HepG2 (cell line): ENCODE data around the gene BIRC5. TPM values are rescaled to one million over a fixed set of nuclear protein-coding genes. Genes with fewer than 3 reads are reported as not detected.
A peak's percentile ranks its signal among the peaks of the same experiment; 100 is the strongest.

Experiments used
- ATAC-seq: fragments of 200-7000 bp; cut with Tn5 transposase; 3 replicates; pipeline ENCODE4 v1.9.1; 2020; ENCODE audit warnings: mild to moderate bottlenecking, moderate library complexity
- BruUV-seq: library from RNA; stranded (reverse); fragments of 400-500 nt; replicated peaks from 2 replicates; lab custom pipeline; 2021; lab: Mats Ljungman, UMichigan
- CTCF ChIA-PET: fragments of 300-600 bp; formaldehyde crosslinking; extraction: SDS; loops from one replicate; lab custom pipeline; 2021; ENCODE audit warnings: low total read pairs, inconsistent platforms, low intra/inter-chr PET ratio; lab: Yijun Ruan, JAX
- POLR2A ChIA-PET: fragments of 350-600 bp; sonication (Branson Sonifier 250); formaldehyde crosslinking; loops from one replicate; lab custom pipeline; 2020; ENCODE audit warnings: antibody characterized with exemption, inconsistent platforms; lab: Yijun Ruan, JAX
- DNase-seq: peaks from one replicate; pipeline ENCODE4 v3.0.0-alpha.2; 2015; ENCODE audit warnings: low spot score
- FAIRE-seq: peaks from 3 replicates; lab custom pipeline; 2011; peaks lifted over from hg19 to GRCh38; lab: Jason Lieb, UNC
- H2AFZ ChIP-seq: one replicate; pipeline ENCODE4 v1.6.1; 2011; ENCODE audit warnings: low read length, inconsistent platforms
- H3K27ac ChIP-seq: fragments of 300-600 bp; 3 replicates; pipeline ENCODE4 v1.8.0; 2011; ENCODE audit warnings: mixed run types, mild to moderate bottlenecking, mixed read lengths, low read length, inconsistent platforms; ENCODE audit not compliant: insufficient read depth; ENCODE audit errors: extremely low read length
- H3K27me3 ChIP-seq, 2 experiments: fragments of 200-600 bp in 1 of 2; 2 replicates in 1 of 2; 3 replicates in 1 of 2; pipeline versions ENCODE4 v1.6.0 to v1.8.0; 2011; ENCODE audit warnings: low read length in 2 of 2, mild to moderate bottlenecking in 2 of 2, moderate library complexity in 2 of 2, inconsistent platforms in 1 of 2; ENCODE audit not compliant: insufficient read depth in 2 of 2, control insufficient read depth in 1 of 2
- H3K36me3 ChIP-seq, 2 experiments: fragments of 200-600 bp in 1 of 2; replicated peaks in 1 of 2; 2 replicates in 1 of 2; 3 replicates in 1 of 2; pipeline versions ENCODE4 v1.5.1 to v1.8.0; 2011; ENCODE audit warnings: low read length in 2 of 2, inconsistent platforms in 1 of 2; ENCODE audit not compliant: insufficient read depth in 2 of 2, control insufficient read depth in 1 of 2
- H3K4me1 ChIP-seq: 2 replicates; pipeline ENCODE4 v1.5.1; 2012; ENCODE audit warnings: low read length, inconsistent platforms; ENCODE audit not compliant: insufficient read depth
- H3K4me2 ChIP-seq: 2 replicates; pipeline ENCODE4 v1.6.0; 2011; ENCODE audit warnings: low read depth, low read length, inconsistent platforms
- H3K4me3 ChIP-seq, 3 experiments: fragments of 200-600 bp in 1 of 3; sonication (generic), shearing (Covaris generic) in 1 of 3; replicated peaks in 1 of 3; 2 replicates each; pipeline ENCODE4 v1.5.1; 2011 to 2016; ENCODE audit warnings: low read length in 3 of 3, inconsistent platforms in 2 of 3, low read depth in 2 of 3, mild to moderate bottlenecking in 2 of 3, control low read depth in 1 of 3, mixed read lengths in 1 of 3; ENCODE audit not compliant: insufficient read depth in 1 of 3
- H3K79me2 ChIP-seq: one replicate; pipeline ENCODE4 v1.6.1; 2011; ENCODE audit warnings: low read length, inconsistent platforms; ENCODE audit not compliant: insufficient read depth
- H3K9ac ChIP-seq: 2 replicates; pipeline ENCODE4 v1.6.0; 2011; ENCODE audit warnings: mild to moderate bottlenecking, low read depth, low read length, inconsistent platforms; ENCODE audit not compliant: insufficient read depth
- H3K9me3 ChIP-seq: 2 replicates; pipeline ENCODE4 v1.5.1; 2012; ENCODE audit warnings: mild to moderate bottlenecking, low read length
- H4K20me1 ChIP-seq: 2 replicates; pipeline ENCODE4 v1.6.0; 2011; ENCODE audit warnings: inconsistent platforms, mild to moderate bottlenecking, low read length, moderate library complexity; ENCODE audit not compliant: insufficient read depth
- BRF2 ChIP-seq: sonication (generic); formaldehyde crosslinking; IDR thresholded peaks from 2 replicates; pipeline ENCODE4 v1.8.1; 2022; ENCODE audit warnings: mild to moderate bottlenecking, missing genetic modification reagents
- FOXA3 ChIP-seq: IDR thresholded peaks from 2 replicates; pipeline ENCODE4 v1.6.1; 2016; ENCODE audit warnings: missing genetic modification reagents, missing compliant biosample characterization
- NRL ChIP-seq: sonication (generic); formaldehyde crosslinking; IDR thresholded peaks from 2 replicates; pipeline ENCODE4 v1.5.0; 2020; ENCODE audit warnings: missing genetic modification reagents, mild to moderate bottlenecking, moderate library complexity, borderline replicate concordance
- SP4 ChIP-seq: sonication (generic); formaldehyde crosslinking; IDR thresholded peaks from 2 replicates; pipeline ENCODE4 v1.8.1; 2023; ENCODE audit warnings: mild to moderate bottlenecking, missing genetic modification reagents
- TEAD2 ChIP-seq: sonication (generic); formaldehyde crosslinking; IDR thresholded peaks from 2 replicates; pipeline ENCODE4 v1.9.0; 2021; ENCODE audit warnings: missing genetic modification reagents
- THYN1 ChIP-seq: sonication (generic); formaldehyde crosslinking; IDR thresholded peaks from 2 replicates; pipeline ENCODE4 v1.8.1; 2023; ENCODE audit warnings: low read depth, mild to moderate bottlenecking, moderate library complexity, missing genetic modification reagents, borderline replicate concordance
- ZBTB25 ChIP-seq: IDR thresholded peaks from 2 replicates; pipeline ENCODE4 v1.6.1; 2018; ENCODE audit warnings: missing genetic modification reagents
- ZNF20 ChIP-seq: sonication (generic); formaldehyde crosslinking; IDR thresholded peaks from 2 replicates; pipeline ENCODE4 v1.4.0; 2020; ENCODE audit warnings: mild to moderate bottlenecking, moderate library complexity, missing genetic modification reagents
- ZNF225 ChIP-seq: sonication (generic); formaldehyde crosslinking; IDR thresholded peaks from 2 replicates; pipeline ENCODE4 v1.4.0; 2020; ENCODE audit warnings: mild to moderate bottlenecking, missing genetic modification reagents
- ZNF281 ChIP-seq: sonication (generic); formaldehyde crosslinking; IDR thresholded peaks from 2 replicates; pipeline ENCODE4 v1.4.0; 2020; ENCODE audit warnings: missing genetic modification reagents, borderline replicate concordance
- ZNF574 ChIP-seq: sonication (generic); formaldehyde crosslinking; IDR thresholded peaks from 2 replicates; pipeline ENCODE4 v1.4.0; 2020; ENCODE audit warnings: missing genetic modification reagents
- ZNF883 ChIP-seq: sonication (generic); formaldehyde crosslinking; IDR thresholded peaks from 2 replicates; pipeline ENCODE4 v1.5.1; 2020; ENCODE audit warnings: mild to moderate bottlenecking, missing genetic modification reagents; ENCODE audit errors: not compliant biosample characterization
- ZSCAN20 ChIP-seq: sonication (generic); formaldehyde crosslinking; IDR thresholded peaks from 2 replicates; pipeline ENCODE4 v1.4.0; 2020; ENCODE audit warnings: missing genetic modification reagents, mild to moderate bottlenecking, borderline replicate concordance
- ZSCAN21 ChIP-seq: sonication (generic); formaldehyde crosslinking; IDR thresholded peaks from 2 replicates; pipeline ENCODE4 v1.8.0; 2022; ENCODE audit warnings: mild to moderate bottlenecking, missing genetic modification reagents, moderate library complexity, borderline replicate concordance
- WGBS: methylation state at CpG from one replicate; pipeline ENCODE4 v1.1.6; 2017; ENCODE audit warnings: low lambda C conversion rate; 5-methylcytosine and 5-hydroxymethylcytosine counted together
- in situ Hi-C: cut with HindIII; loops from 2 replicates; pipeline ENCODE4 v1.10.0; 2017; ENCODE audit warnings: low pct_unique_long_range_greater_than_20kb; ENCODE audit not compliant: extremely low pct_ligation_motif_present
- intact Hi-C: fragments of 100-400 bp; cut with micrococcal nuclease; formaldehyde crosslinking; loops from one replicate; pipeline ENCODE4 v1.10.0; 2022; ENCODE audit not compliant: unreplicated experiment
- polyA plus RNA-seq, 8 experiments: library from polyadenylated mRNA; depleted of rRNA in 3 of 8; stranded (reverse) in 7 of 8; unstranded in 1 of 8; fragments of >200 nt; fragmentation: Illumina TruSeq in 4 of 8; extraction: Trizol in 4 of 8; gene quantifications; 2 replicates each; pipeline versions ENCODE4 v1.2.1 to v1.2.3, GENCODE V29; 2011 to 2016; ENCODE audit warnings: low read depth in 4 of 8, missing spikeins in 1 of 8, mixed read lengths in 1 of 8; ENCODE audit not compliant: insufficient read depth in 1 of 8
- total RNA-seq, 5 experiments: library from RNA; depleted of rRNA; stranded (reverse); fragments of >200 nt; fragmentation: Illumina TruSeq; extraction: Trizol; gene quantifications; 2 replicates each; pipeline ENCODE4 v1.2.3, GENCODE V29; 2016; ENCODE audit warnings: low read depth in 1 of 5

BIRC5 gene
- total and polyA plus RNA-seq, 2 of the 13 experiments (the other 11 are each of a cell fraction or from before 2014, with no cell fraction given), result 30.3 to 135 TPM

- H2AFZ ChIP-seq, result no peak overlapping the region
- CTCF ChIA-PET, result no interaction called here
- in situ Hi-C loops, result no loop called here
- FAIRE-seq (no peak), ATAC-seq (no peak; the same call in 2 of the 3 replicates), DNase-seq (no peak)
- 70% methylated on average over 18 of the region's 21 CpGs for WGBS
- H3K27me3 ChIP-seq, result peaks cover 4 to 28% of the 10 kb centered on the region in 2 experiments; a peak in 4 of 5 replicates
- no peaks in the 10 kb centered on the region for H3K79me2 ChIP-seq
- H3K36me3 ChIP-seq, result no peaks in the 10 kb centered on the region
- peak overlapping the region; percentile 25 for H3K4me2 ChIP-seq
- POLR2A ChIA-PET, result interaction anchor here (0.6 to 2.6 kb wide), 12 partner anchors 9 to 1675 kb away, joined by 3 to 16 read pairs (median 4); partner anchors contain the start of genes AFMID, BIRC5, TK1 and TMEM235
- H3K27ac ChIP-seq, result no peak overlapping the region
- H3K9me3 ChIP-seq, result no peaks in the 10 kb centered on the region
- no peaks in the 10 kb centered on the region for H4K20me1 ChIP-seq
- H3K9ac ChIP-seq, result no peak overlapping the region
- intact Hi-C loops, result loop anchor here (10.0 kb wide), 1 partner anchor 1023 kb away; no protein-coding TSS in a partner anchor
- peaks cover 53% of the 10 kb centered on the region for H3K4me1 ChIP-seq
- BruUV-seq, result no TSS peak
- peak overlapping the region in 1 of 3 experiments; percentile 14; a peak in 1 of 6 replicates for H3K4me3 ChIP-seq
- TF ChIP-seq THYN1 (CRISPR knock-in tag) (no peak), FOXA3 (CRISPR knock-in tag) (no peak), ZNF20 (CRISPR knock-in tag) (no peak), TEAD2 (CRISPR knock-in tag) (peak; percentile 24; the same call in 1 of the 2 replicates), NRL (CRISPR knock-in tag) (0 out of 2 replicates have a peak, but pooled peaks have one; percentile 29), ZNF883 (CRISPR knock-in tag) (no peak), ZNF225 (CRISPR knock-in tag) (peak; percentile 65; the same call in 1 of the 2 replicates), ZNF281 (peak; percentile 53; the same call in 1 of the 2 replicates), ZBTB25 (CRISPR knock-in tag) (peak; percentile 43; the same call in 1 of the 2 replicates), SP4 (CRISPR knock-in tag) (no peak), ZNF574 (CRISPR knock-in tag) (peak; percentile 5; the same call in 1 of the 2 replicates), BRF2 (no peak), ZSCAN21 (CRISPR knock-in tag) (peak; percentile 8; the same call in 1 of the 2 replicates), ZSCAN20 (CRISPR knock-in tag) (no peak)
These were observed 28.1 kb downstream of the BIRC5 start for GRCh38 chr17:78242024-78242742.
